ENCODE results near the gene ARG2.

The ARG2 gene

DNA sequence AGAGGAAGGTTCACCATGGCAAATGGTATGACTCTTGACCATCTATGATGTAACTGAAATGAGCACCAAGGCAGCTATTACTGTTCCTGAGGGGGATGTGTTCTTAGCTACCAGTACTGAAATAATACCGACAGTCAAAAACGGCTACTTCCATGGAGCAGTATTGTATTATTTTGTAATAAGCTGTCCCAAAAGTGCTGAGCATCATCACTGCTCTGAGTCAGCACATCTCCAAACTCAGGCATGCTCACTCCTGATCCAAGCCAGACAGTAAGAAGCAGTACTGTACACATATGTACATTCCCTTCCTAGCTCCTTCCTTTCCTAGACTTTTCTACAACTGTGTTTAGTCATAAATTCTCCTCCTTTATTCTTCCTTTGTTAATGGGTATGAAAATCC lies 46.1 kb downstream of the ARG2 start:
- DNase-seq (no peak), ATAC-seq (ENCODE audit: insufficient read depth, low read depth) (no peak)
- Histone ChIP-seq H3K27me3 (ENCODE audit: insufficient read depth, low read length, poor library complexity) (no peaks in the 10 kb centered on the region), H3K36me3 (ENCODE audit: insufficient read depth, low read length) (peaks cover 12% of the 10 kb centered on the region), H4K20me1 (ENCODE audit: insufficient read depth, low read length) (peaks cover 32% of the 10 kb centered on the region; the same call in 1 of the 2 replicates), H3K9ac (ENCODE audit: low read depth, low read length) (no peak overlapping the region), H3K27ac (ENCODE audit: low read length) (no peak overlapping the region), H2AFZ (ENCODE audit: low read depth, low read length) (no peak overlapping the region), H3K4me2 (ENCODE audit: insufficient read depth, low read length) (no peak overlapping the region), H3K79me2 (ENCODE audit: insufficient read depth, low read length) (peaks cover 89% of the 10 kb centered on the region), H3K9me3 (ENCODE audit: insufficient read depth, low read length, severe bottlenecking) (no peaks in the 10 kb centered on the region), H3K4me3 (ENCODE audit: low read depth in 1 of 2, low read length in 2 of 2) (no peak overlapping the region), H3K4me1 (ENCODE audit: insufficient read depth, low read length) (peaks cover 8% of the 10 kb centered on the region; the same call in 1 of the 2 replicates)
- TF ChIP-seq EZH2 (IDR thresholded peaks at IDR 0.05; ENCODE audit: borderline replicate concordance, low read depth, low read length, severe bottlenecking) = no peak
- TF ChIP-seq, protein P1, sequence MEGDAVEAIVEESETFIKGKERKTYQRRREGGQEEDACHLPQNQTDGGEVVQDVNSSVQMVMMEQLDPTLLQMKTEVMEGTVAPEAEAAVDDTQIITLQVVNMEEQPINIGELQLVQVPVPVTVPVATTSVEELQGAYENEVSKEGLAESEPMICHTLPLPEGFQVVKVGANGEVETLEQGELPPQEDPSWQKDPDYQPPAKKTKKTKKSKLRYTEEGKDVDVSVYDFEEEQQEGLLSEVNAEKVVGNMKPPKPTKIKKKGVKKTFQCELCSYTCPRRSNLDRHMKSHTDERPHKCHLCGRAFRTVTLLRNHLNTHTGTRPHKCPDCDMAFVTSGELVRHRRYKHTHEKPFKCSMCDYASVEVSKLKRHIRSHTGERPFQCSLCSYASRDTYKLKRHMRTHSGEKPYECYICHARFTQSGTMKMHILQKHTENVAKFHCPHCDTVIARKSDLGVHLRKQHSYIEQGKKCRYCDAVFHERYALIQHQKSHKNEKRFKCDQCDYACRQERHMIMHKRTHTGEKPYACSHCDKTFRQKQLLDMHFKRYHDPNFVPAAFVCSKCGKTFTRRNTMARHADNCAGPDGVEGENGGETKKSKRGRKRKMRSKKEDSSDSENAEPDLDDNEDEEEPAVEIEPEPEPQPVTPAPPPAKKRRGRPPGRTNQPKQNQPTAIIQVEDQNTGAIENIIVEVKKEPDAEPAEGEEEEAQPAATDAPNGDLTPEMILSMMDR (IDR thresholded peaks at IDR 0.05; ENCODE audit: borderline replicate concordance, extremely low read depth, low read length, poor library complexity, severe bottlenecking) = no peak

DNA sequence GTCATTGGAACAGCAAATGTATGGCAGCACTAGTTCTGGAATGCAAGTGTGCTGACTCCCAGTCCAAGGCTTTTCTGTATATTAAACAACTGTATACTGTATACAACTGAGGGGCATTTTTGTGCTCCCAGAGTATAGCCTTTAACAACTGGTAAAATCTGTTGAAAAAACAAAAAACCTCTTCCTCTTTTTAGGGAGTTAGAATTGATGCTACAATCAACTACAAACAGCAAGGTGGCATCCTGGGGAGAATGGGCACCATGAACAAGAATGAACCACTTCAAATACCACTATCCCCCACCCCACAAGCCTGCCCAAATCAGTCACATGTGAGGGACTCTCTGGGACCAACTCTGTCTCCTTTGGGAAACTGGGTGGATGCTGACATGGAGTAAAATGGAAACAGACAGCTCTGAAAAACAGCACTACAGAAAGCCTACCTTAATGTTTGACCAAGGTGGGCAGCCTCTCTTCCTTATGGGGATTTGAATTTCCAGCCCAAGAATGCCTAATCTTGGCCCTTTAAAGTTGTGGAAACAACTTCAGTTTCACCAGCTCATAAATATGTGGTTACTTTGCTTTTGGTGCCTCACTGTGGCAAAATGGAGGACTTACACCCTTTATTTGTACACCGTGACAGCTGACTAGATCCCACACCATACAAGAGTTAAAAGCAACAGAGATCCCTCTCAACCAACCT lies 47.2 kb downstream of the ARG2 start:
- no peak overlapping the region for H3K9ac ChIP-seq (ENCODE audit: low read depth, low read length)
- H2AFZ ChIP-seq (ENCODE audit: low read depth, low read length) = no peak overlapping the region
- TF ChIP-seq EZH2 (IDR thresholded peaks at IDR 0.05; ENCODE audit: borderline replicate concordance, low read depth, low read length, severe bottlenecking) = no peak
- TF ChIP-seq, protein P1 (IDR thresholded peaks at IDR 0.05; ENCODE audit: borderline replicate concordance, extremely low read depth, low read length, poor library complexity, severe bottlenecking) = peak; percentile 80
- H3K4me3 ChIP-seq (ENCODE audit: low read depth in 1 of 2, low read length in 2 of 2) = no peak overlapping the region
- H3K79me2 ChIP-seq (ENCODE audit: insufficient read depth, low read length) = peaks cover 92% of the 10 kb centered on the region
- no peak overlapping the region for H3K27ac ChIP-seq (ENCODE audit: low read length)
- H3K4me2 ChIP-seq (ENCODE audit: insufficient read depth, low read length) = no peak overlapping the region; the same call in 1 of the 2 replicates
- peak; percentile 91 for ATAC-seq (ENCODE audit: insufficient read depth, low read depth)
- no peaks in the 10 kb centered on the region for H3K27me3 ChIP-seq (ENCODE audit: insufficient read depth, low read length, poor library complexity)
- peak; percentile 42 for DNase-seq
- no peaks in the 10 kb centered on the region for H3K9me3 ChIP-seq (ENCODE audit: insufficient read depth, low read length, severe bottlenecking)
- H3K36me3 ChIP-seq (ENCODE audit: insufficient read depth, low read length) = peaks cover 8% of the 10 kb centered on the region
- H4K20me1 ChIP-seq (ENCODE audit: insufficient read depth, low read length) = peaks cover 36% of the 10 kb centered on the region; the same call in 1 of the 2 replicates
- peaks cover 12% of the 10 kb centered on the region for H3K4me1 ChIP-seq (ENCODE audit: insufficient read depth, low read length)

DNA sequence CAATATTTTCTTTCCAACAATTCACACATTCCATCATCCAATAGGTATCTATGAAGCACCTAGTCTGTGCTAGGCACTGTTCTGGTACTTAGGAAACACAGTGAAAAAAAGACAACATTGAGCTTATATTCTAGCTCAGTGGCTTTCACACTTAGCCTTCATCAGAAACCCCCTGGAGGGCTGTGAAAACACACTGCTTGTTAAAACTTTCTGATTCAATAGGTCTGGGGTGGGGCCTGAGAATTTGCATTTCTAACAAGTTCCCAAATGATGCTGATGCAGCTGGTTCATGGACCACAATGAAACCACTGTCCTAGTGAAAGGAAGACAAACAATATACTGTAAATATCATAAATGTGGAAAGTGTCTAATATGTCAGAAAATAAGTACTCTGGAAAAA lies 48.8 kb downstream of the ARG2 start:
- H3K4me2 ChIP-seq (ENCODE audit: insufficient read depth, low read length) = no peak overlapping the region

DNA sequence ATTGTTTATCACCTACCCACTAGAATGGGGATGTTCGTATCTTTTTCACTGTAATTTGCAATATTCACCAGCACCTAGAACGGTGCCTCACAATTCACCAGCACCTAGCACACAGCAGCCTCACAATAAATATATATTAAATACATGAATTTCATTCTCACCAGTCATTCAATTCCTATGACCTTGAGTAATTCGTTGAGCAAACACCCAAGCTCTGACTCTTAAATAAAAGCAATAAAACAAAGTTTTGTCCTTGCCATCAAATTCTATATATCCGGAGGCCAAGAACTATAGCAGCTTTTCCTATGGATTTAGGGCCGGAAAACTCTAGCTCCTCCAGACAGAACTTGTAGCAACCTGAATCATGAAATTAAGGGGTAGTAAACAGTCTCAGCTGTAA lies 53.7 kb downstream of the ARG2 start:
- DNase-seq (no peak), ATAC-seq (ENCODE audit: insufficient read depth, low read depth) (no peak)
- TF ChIP-seq, protein P1 (IDR thresholded peaks at IDR 0.05; ENCODE audit: borderline replicate concordance, extremely low read depth, low read length, poor library complexity, severe bottlenecking) = no peak
- TF ChIP-seq EZH2 (IDR thresholded peaks at IDR 0.05; ENCODE audit: borderline replicate concordance, low read depth, low read length, severe bottlenecking) = no peak
- H3K9ac ChIP-seq (ENCODE audit: low read depth, low read length) = peak overlapping the region; percentile 86
- H3K36me3 ChIP-seq (ENCODE audit: insufficient read depth, low read length) = peaks cover 18% of the 10 kb centered on the region
- H3K4me3 ChIP-seq (ENCODE audit: low read depth in 1 of 2, low read length in 2 of 2) = peak overlapping the region; percentile 39 to 73; a peak in 3 of 4 replicates
- H3K79me2 ChIP-seq (ENCODE audit: insufficient read depth, low read length) = peaks cover 63% of the 10 kb centered on the region
- peaks cover 34% of the 10 kb centered on the region for H3K4me1 ChIP-seq (ENCODE audit: insufficient read depth, low read length)
- no peaks in the 10 kb centered on the region for H3K27me3 ChIP-seq (ENCODE audit: insufficient read depth, low read length, poor library complexity)
- H3K27ac ChIP-seq (ENCODE audit: low read length) = peak overlapping the region; percentile 92; the same call in 1 of the 2 replicates
- H2AFZ ChIP-seq (ENCODE audit: low read depth, low read length) = no peak overlapping the region
- peak overlapping the region; percentile 70 for H3K4me2 ChIP-seq (ENCODE audit: insufficient read depth, low read length)
- no peaks in the 10 kb centered on the region for H3K9me3 ChIP-seq (ENCODE audit: insufficient read depth, low read length, severe bottlenecking)
- peaks cover 29% of the 10 kb centered on the region; the same call in 1 of the 2 replicates for H4K20me1 ChIP-seq (ENCODE audit: insufficient read depth, low read length)

More for the DNA sequence above, 48.8 kb downstream of the ARG2 start:
- Histone ChIP-seq H3K9me3 (ENCODE audit: insufficient read depth, low read length, severe bottlenecking) (no peaks in the 10 kb centered on the region), H3K4me1 (ENCODE audit: insufficient read depth, low read length) (peaks cover 28% of the 10 kb centered on the region), H4K20me1 (ENCODE audit: insufficient read depth, low read length) (peaks cover 45% of the 10 kb centered on the region; the same call in 1 of the 2 replicates), H3K79me2 (ENCODE audit: insufficient read depth, low read length) (peaks cover 97% of the 10 kb centered on the region), H3K9ac (ENCODE audit: low read depth, low read length) (no peak overlapping the region), H3K36me3 (ENCODE audit: insufficient read depth, low read length) (no peaks in the 10 kb centered on the region; the same call in none of the 2 replicates), H2AFZ (ENCODE audit: low read depth, low read length) (no peak overlapping the region), H3K27me3 (ENCODE audit: insufficient read depth, low read length, poor library complexity) (no peaks in the 10 kb centered on the region), H3K27ac (ENCODE audit: low read length) (no peak overlapping the region), H3K4me3 (ENCODE audit: low read depth in 1 of 2, low read length in 2 of 2) (no peak overlapping the region)
- no peak for ATAC-seq (ENCODE audit: insufficient read depth, low read depth)
- no peak for TF ChIP-seq EZH2 (IDR thresholded peaks at IDR 0.05; ENCODE audit: borderline replicate concordance, low read depth, low read length, severe bottlenecking)
- no peak for DNase-seq
